Spleen (tissue), 11 donors: ENCODE results near the gene CHN1. TPM values are rescaled to one million over a fixed set of nuclear protein-coding genes. Genes with fewer than 3 reads are reported as not detected.

Experiments
- DNase-seq: peaks from one replicate; pipeline ENCODE4 v3.0.0-alpha.2; 2020
- H3K27ac ChIP-seq, 8 donors: fragments of 200-600 bp; sonication (generic) in 7 of 8; 1 replicate in 4 of 8; 2 replicates in 4 of 8; pipeline versions ENCODE4 v1.5.0 to v1.8.0; 2016 to 2021; ENCODE audit warnings: inconsistent platforms in 4 of 8, mild to moderate bottlenecking in 4 of 8, moderate library complexity in 1 of 8
- H3K27me3 ChIP-seq, 7 donors: fragments of 200-600 bp; sonication (generic) in 6 of 7; replicated peaks in 1 of 7; 1 replicate in 4 of 7; 2 replicates in 3 of 7; pipeline versions ENCODE4 v1.5.0 to v1.8.0; 2016 to 2021; ENCODE audit warnings: inconsistent platforms in 3 of 7, mild to moderate bottlenecking in 1 of 7
- H3K36me3 ChIP-seq, 6 donors: fragments of 200-600 bp; sonication (generic) in 5 of 6; 1 replicate in 4 of 6; 2 replicates in 2 of 6; pipeline versions ENCODE4 v1.5.0 to v1.8.0; 2016 to 2021; ENCODE audit warnings: inconsistent platforms in 2 of 6
- H3K4me1 ChIP-seq, 6 donors: fragments of 200-600 bp; sonication (generic) in 5 of 6; 1 replicate in 3 of 6; 2 replicates in 3 of 6; pipeline versions ENCODE4 v1.5.0 to v1.8.0; 2016 to 2021; ENCODE audit warnings: inconsistent platforms in 3 of 6
- H3K4me3 ChIP-seq, 8 donors: fragments of 200-600 bp; sonication (generic) in 7 of 8; 1 replicate in 4 of 8; 2 replicates in 4 of 8; pipeline versions ENCODE4 v1.5.0 to v1.8.0; 2016 to 2021; ENCODE audit warnings: inconsistent platforms in 4 of 8, mild to moderate bottlenecking in 4 of 8, moderate library complexity in 2 of 8
- H3K9me3 ChIP-seq, 8 donors: fragments of 200-600 bp; sonication (generic) in 7 of 8; 1 replicate in 4 of 8; 2 replicates in 4 of 8; pipeline versions ENCODE4 v1.5.0 to v1.8.0; 2016 to 2021; ENCODE audit warnings: inconsistent platforms in 4 of 8
- CTCF ChIP-seq, 11 experiments: fragments of 200-600 bp in 7 of 11; fragments of 450-650 bp in 4 of 11; sonication (generic) in 4 of 11; IDR thresholded peaks in 8 of 11; conservative IDR thresholded peaks in 3 of 11; 1 replicate in 7 of 11; 2 replicates in 4 of 11; pipeline versions ENCODE4 v1.4.0 to v1.8.0; 2016 to 2021; ENCODE audit warnings: antibody characterized with exemption in 11 of 11, inconsistent platforms in 4 of 11, mild to moderate bottlenecking in 1 of 11
- POLR2A ChIP-seq, 3 donors: fragments of 450-650 bp; IDR thresholded peaks; one replicate each; pipeline ENCODE4 v1.5.1; 2017; ENCODE audit warnings: antibody characterized with exemption in 3 of 3, mild to moderate bottlenecking in 1 of 3
- POLR2AphosphoS5 ChIP-seq, 3 donors: sonication (generic); formaldehyde crosslinking; IDR thresholded peaks; one replicate each; pipeline ENCODE4 v1.5.1; 2017; ENCODE audit warnings: antibody characterized with exemption in 3 of 3
- WGBS, 5 donors: extraction: QIAGEN DNeasy Blood & Tissue Kit in 3 of 5; methylation state at CpG; one replicate each; pipeline versions ENCODE4 v1.1.5 to v1.1.7; 2013 to 2018; 5-methylcytosine and 5-hydroxymethylcytosine counted together
- intact Hi-C: fragments of 100-400 bp; cut with DNase I; formaldehyde crosslinking; loops from one replicate; pipeline ENCODE4 v1.15.0; 2023; ENCODE audit warnings: low total_unique reads
- polyA plus RNA-seq, 3 donors: library from polyadenylated mRNA; stranded (reverse); fragments of 200-250 nt; gene quantifications; one replicate each; pipeline ENCODE4 v1.2.1, GENCODE V29; 2013
- total RNA-seq, 7 donors: library from RNA; depleted of rRNA in 3 of 7; stranded (reverse); fragments of >200 nt in 3 of 7; fragmentation: NEBNext Ultra II Directional in 4 of 7; extraction: Animal tissue kit (Norgen Biotek cat#: 25700) in 4 of 7; gene quantifications; one replicate each; pipeline versions ENCODE4 v1.1.0 to v1.2.1, GENCODE V29; 2016 to 2021
- donor health status: healthy with polysubstance abuse.
- donor health status: DM: no; HTN: no; CAD: no; lungs with moderate emphysema.
- donor health status: DM: no; HTN: no; CAD: no.
- donor health status: Bipolar disorder and iron deficiency.
- donor health status: healthy.
- donor health status: DM: no; HTN: no; CAD: no.
- donor health status: DM: yes; HTN: yes; CAD: no.

CHN1 gene
- total and polyA plus RNA-seq, 10 donors = 5.4 to 14.6 (median 9.7) TPM

GRCh38 chr2:174844295-174844708 lies 160.9 kb downstream of the CHN1 start:
- intact Hi-C loops = no loop called here
- no peaks in the 10 kb centered on the region for H3K36me3 ChIP-seq
- no peak overlapping the region for H3K4me3 ChIP-seq
- TF ChIP-seq CTCF (IDR thresholded peaks at IDR 0.05 in 8 of 11, conservative IDR thresholded peaks at IDR 0.05 in 3 of 11) (no peak), POLR2AphosphoS5 (IDR thresholded peaks at IDR 0.05) (no peak), POLR2A (IDR thresholded peaks at IDR 0.05) (no peak)
- no peak overlapping the region for H3K27ac ChIP-seq
- no peaks in the 10 kb centered on the region for H3K27me3 ChIP-seq
- WGBS, 5 donors = 81 to 88% (median 86%) methylated on average over 6 of the region's 6 CpGs
- H3K9me3 ChIP-seq = no peaks in the 10 kb centered on the region
- H3K4me1 ChIP-seq = no peaks in the 10 kb centered on the region
- DNase-seq = no peak

GRCh38 chr2:174842496-174842895 lies 162.7 kb downstream of the CHN1 start:
- DNase-seq = no peak
- WGBS, 5 donors = 87 to 96% (median 93%) methylated on average over 4 of the region's 4 CpGs
- no peaks in the 10 kb centered on the region for H3K27me3 ChIP-seq
- no peak for TF ChIP-seq CTCF (IDR thresholded peaks at IDR 0.05 in 8 of 11, conservative IDR thresholded peaks at IDR 0.05 in 3 of 11)
- TF ChIP-seq POLR2A (IDR thresholded peaks at IDR 0.05) = no peak
- no peak for TF ChIP-seq POLR2AphosphoS5 (IDR thresholded peaks at IDR 0.05)
- H3K4me1 ChIP-seq = no peaks in the 10 kb centered on the region
- intact Hi-C loops = no loop called here
- H3K36me3 ChIP-seq = no peaks in the 10 kb centered on the region
- no peaks in the 10 kb centered on the region for H3K9me3 ChIP-seq
- no peak overlapping the region for H3K27ac ChIP-seq
- H3K4me3 ChIP-seq = no peak overlapping the region

- H3K4me1 ChIP-seq = no peaks in the 10 kb centered on the region
- no peaks in the 10 kb centered on the region for H3K9me3 ChIP-seq
- DNase-seq = no peak
- TF ChIP-seq CTCF (IDR thresholded peaks at IDR 0.05 in 8 of 11, conservative IDR thresholded peaks at IDR 0.05 in 3 of 11) (no peak), POLR2A (IDR thresholded peaks at IDR 0.05) (no peak), POLR2AphosphoS5 (IDR thresholded peaks at IDR 0.05) (no peak)
- intact Hi-C loops = no loop called here
- 88 to 92% (median 91%) methylated on average over 3 of the region's 3 CpGs for WGBS, 5 donors
- no peak overlapping the region for H3K4me3 ChIP-seq
- no peaks in the 10 kb centered on the region for H3K27me3 ChIP-seq
- no peak overlapping the region for H3K27ac ChIP-seq
- no peaks in the 10 kb centered on the region for H3K36me3 ChIP-seq
These were observed 163.2 kb downstream of the CHN1 start for GRCh38 chr2:174841936-174842335.

GRCh38 chr2:174841350-174841749 lies 163.8 kb downstream of the CHN1 start:
- intact Hi-C loops = no loop called here
- no peak for DNase-seq
- Histone ChIP-seq H3K4me1 (no peaks in the 10 kb centered on the region), H3K27me3 (no peaks in the 10 kb centered on the region), H3K9me3 (no peaks in the 10 kb centered on the region), H3K36me3 (no peaks in the 10 kb centered on the region), H3K27ac (no peak overlapping the region), H3K4me3 (no peak overlapping the region)
- TF ChIP-seq POLR2AphosphoS5 (IDR thresholded peaks at IDR 0.05) (no peak), CTCF (IDR thresholded peaks at IDR 0.05 in 8 of 11, conservative IDR thresholded peaks at IDR 0.05 in 3 of 11) (no peak), POLR2A (IDR thresholded peaks at IDR 0.05) (no peak)
- WGBS, 5 donors = 90 to 97% (median 95%) methylated on average over 2 of the region's 2 CpGs
